Astrocyte (in vitro differentiated cells and primary cell): Measurements from ENCODE around the gene SCAF11. TPM values are rescaled to one million over a fixed set of nuclear protein-coding genes. Genes with fewer than 3 reads are reported as not detected.

Experiments used
- DNase-seq: peaks from one replicate; pipeline ENCODE4 v3.0.0-alpha.2; 2010; ENCODE audit warnings: low read depth
- FAIRE-seq: peaks from 2 replicates; lab custom pipeline; 2011; peaks lifted over from hg19 to GRCh38; lab: Jason Lieb, UNC
- H2AFZ ChIP-seq: 2 replicates; pipeline ENCODE4 v1.6.0; 2012; ENCODE audit warnings: low read depth, low read length, inconsistent platforms
- H3K27ac ChIP-seq: 2 replicates; pipeline ENCODE4 v1.5.1; 2011; ENCODE audit warnings: low read depth, low read length, inconsistent platforms
- H3K27me3 ChIP-seq: 2 replicates; pipeline ENCODE4 v1.6.0; 2011; ENCODE audit warnings: low read length, inconsistent platforms; ENCODE audit not compliant: insufficient read depth
- H3K36me3 ChIP-seq: 2 replicates; pipeline ENCODE4 v1.5.1; 2011; ENCODE audit warnings: low read length, inconsistent platforms; ENCODE audit not compliant: insufficient read depth
- H3K4me1 ChIP-seq: 2 replicates; pipeline ENCODE4 v1.5.1; 2011; ENCODE audit warnings: low read length, inconsistent platforms; ENCODE audit not compliant: insufficient read depth
- H3K4me2 ChIP-seq: 2 replicates; pipeline ENCODE4 v1.6.0; 2012; ENCODE audit warnings: low read length, inconsistent platforms
- H3K4me3 ChIP-seq: 2 replicates; pipeline ENCODE4 v1.5.1; 2011; ENCODE audit warnings: low read depth, mild to moderate bottlenecking, low read length, inconsistent platforms; ENCODE audit not compliant: insufficient read depth
- H3K79me2 ChIP-seq: 2 replicates; pipeline ENCODE4 v1.6.0; 2012; ENCODE audit warnings: mild to moderate bottlenecking, low read length, inconsistent platforms; ENCODE audit not compliant: insufficient read depth
- H3K9ac ChIP-seq: 2 replicates; pipeline ENCODE4 v1.6.0; 2012; ENCODE audit warnings: mild to moderate bottlenecking, low read length, inconsistent platforms
- H3K9me3 ChIP-seq: 2 replicates; pipeline ENCODE4 v1.5.1; 2012; ENCODE audit warnings: low read depth, mild to moderate bottlenecking, low read length, inconsistent platforms; ENCODE audit not compliant: insufficient read depth
- H4K20me1 ChIP-seq: 2 replicates; pipeline ENCODE4 v1.6.0; 2012; ENCODE audit warnings: low read length, inconsistent platforms; ENCODE audit not compliant: insufficient read depth
- H3K27ac Mint-ChIP-seq: one replicate; pipeline ENCODE4 v1.8.0; 2021; ENCODE audit warnings: mild to moderate bottlenecking, mixed read lengths; ENCODE audit not compliant: unreplicated experiment
- H3K27me3 Mint-ChIP-seq: one replicate; pipeline ENCODE4 v1.8.0; 2021; ENCODE audit warnings: low read depth, mixed read lengths; ENCODE audit not compliant: unreplicated experiment
- H3K36me3 Mint-ChIP-seq: one replicate; pipeline ENCODE4 v1.8.0; 2021; ENCODE audit warnings: low read depth, mixed read lengths; ENCODE audit not compliant: unreplicated experiment
- H3K4me1 Mint-ChIP-seq: one replicate; pipeline ENCODE4 v1.8.0; 2021; ENCODE audit warnings: low read depth, mixed read lengths; ENCODE audit not compliant: unreplicated experiment
- H3K4me3 Mint-ChIP-seq: one replicate; pipeline ENCODE4 v1.8.0; 2021; ENCODE audit warnings: mild to moderate bottlenecking, moderate library complexity, mixed read lengths; ENCODE audit not compliant: unreplicated experiment
- H3K9me3 Mint-ChIP-seq: one replicate; pipeline ENCODE4 v1.8.0; 2021; ENCODE audit warnings: mild to moderate bottlenecking, mixed read lengths; ENCODE audit not compliant: unreplicated experiment
- EZH2 ChIP-seq: IDR thresholded peaks from 2 replicates; pipeline ENCODE4 v1.6.1; 2012; ENCODE audit warnings: mild to moderate bottlenecking, low read length, inconsistent platforms; ENCODE audit not compliant: insufficient read depth
- total RNA-seq: library from RNA; stranded (reverse); gene quantifications from 2 replicates; pipeline ENCODE4 v1.2.1, GENCODE V29; 2021
- TF ChIP-seq, protein P1 (sequence below): IDR thresholded peaks from 2 replicates; pipeline ENCODE4 v1.5.1; 2011; ENCODE audit warnings: low read depth, mild to moderate bottlenecking, inconsistent platforms, low read length, moderate library complexity; ENCODE audit not compliant: insufficient read depth

The SCAF11 gene
- total RNA-seq, 1 donor from 2014 or later = 118 TPM

DNA sequence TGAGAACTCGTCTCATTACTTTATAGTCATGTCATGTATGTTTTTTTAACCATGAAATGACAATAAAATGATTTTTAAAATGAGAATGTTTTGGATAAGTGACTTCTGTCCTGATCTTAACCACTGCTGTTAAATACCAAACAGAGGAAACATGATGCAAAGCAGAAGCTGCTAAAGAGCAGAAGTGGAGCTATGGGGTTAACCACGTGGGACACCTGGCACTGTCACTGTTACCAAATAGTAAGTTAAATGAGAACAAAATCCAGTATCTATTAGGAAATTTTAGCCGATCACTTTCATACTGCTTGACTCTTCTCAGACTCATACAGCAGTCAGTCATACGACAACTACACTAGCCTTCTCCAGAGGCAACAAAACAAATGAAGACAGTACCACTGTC lies 82.4 kb downstream of the SCAF11 start:
- no peak overlapping the region for H2AFZ ChIP-seq
- H3K79me2 ChIP-seq = no peaks in the 10 kb centered on the region
- peaks cover 2% of the 10 kb centered on the region for H3K36me3 Mint-ChIP-seq
- H3K4me2 ChIP-seq = no peak overlapping the region
- no peaks in the 10 kb centered on the region for H3K27me3 ChIP-seq
- H3K9me3 Mint-ChIP-seq = no peaks in the 10 kb centered on the region
- H3K9me3 ChIP-seq = no peaks in the 10 kb centered on the region
- no peak overlapping the region for H3K27ac Mint-ChIP-seq
- FAIRE-seq = no peak
- no peaks in the 10 kb centered on the region for H3K4me1 Mint-ChIP-seq
- no peak for DNase-seq
- no peak overlapping the region for H3K4me3 ChIP-seq
- TF ChIP-seq, protein P1, sequence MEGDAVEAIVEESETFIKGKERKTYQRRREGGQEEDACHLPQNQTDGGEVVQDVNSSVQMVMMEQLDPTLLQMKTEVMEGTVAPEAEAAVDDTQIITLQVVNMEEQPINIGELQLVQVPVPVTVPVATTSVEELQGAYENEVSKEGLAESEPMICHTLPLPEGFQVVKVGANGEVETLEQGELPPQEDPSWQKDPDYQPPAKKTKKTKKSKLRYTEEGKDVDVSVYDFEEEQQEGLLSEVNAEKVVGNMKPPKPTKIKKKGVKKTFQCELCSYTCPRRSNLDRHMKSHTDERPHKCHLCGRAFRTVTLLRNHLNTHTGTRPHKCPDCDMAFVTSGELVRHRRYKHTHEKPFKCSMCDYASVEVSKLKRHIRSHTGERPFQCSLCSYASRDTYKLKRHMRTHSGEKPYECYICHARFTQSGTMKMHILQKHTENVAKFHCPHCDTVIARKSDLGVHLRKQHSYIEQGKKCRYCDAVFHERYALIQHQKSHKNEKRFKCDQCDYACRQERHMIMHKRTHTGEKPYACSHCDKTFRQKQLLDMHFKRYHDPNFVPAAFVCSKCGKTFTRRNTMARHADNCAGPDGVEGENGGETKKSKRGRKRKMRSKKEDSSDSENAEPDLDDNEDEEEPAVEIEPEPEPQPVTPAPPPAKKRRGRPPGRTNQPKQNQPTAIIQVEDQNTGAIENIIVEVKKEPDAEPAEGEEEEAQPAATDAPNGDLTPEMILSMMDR = no peak
- TF ChIP-seq EZH2 = no peak
- no peak overlapping the region for H3K27ac ChIP-seq
- peaks cover 9% of the 10 kb centered on the region for H3K36me3 ChIP-seq
- no peak overlapping the region for H3K4me3 Mint-ChIP-seq
- H3K27me3 Mint-ChIP-seq = no peaks in the 10 kb centered on the region
- no peaks in the 10 kb centered on the region for H3K4me1 ChIP-seq
- H3K9ac ChIP-seq = no peak overlapping the region
- H4K20me1 ChIP-seq = no peaks in the 10 kb centered on the region

GRCh38 chr12:45898094-45898493 lies 92.3 kb downstream of the SCAF11 start:
- no peaks in the 10 kb centered on the region for H3K27me3 Mint-ChIP-seq
- peaks cover 7% of the 10 kb centered on the region for H3K36me3 Mint-ChIP-seq
- Histone ChIP-seq H4K20me1 (no peaks in the 10 kb centered on the region), H3K9ac (no peak overlapping the region), H3K9me3 (no peaks in the 10 kb centered on the region), H3K27ac (no peak overlapping the region), H3K4me1 (no peaks in the 10 kb centered on the region), H3K79me2 (no peaks in the 10 kb centered on the region), H3K27me3 (no peaks in the 10 kb centered on the region), H3K4me2 (no peak overlapping the region), H3K4me3 (no peak overlapping the region), H2AFZ (no peak overlapping the region), H3K36me3 (peaks cover 9% of the 10 kb centered on the region)
- no peaks in the 10 kb centered on the region for H3K4me1 Mint-ChIP-seq
- DNase-seq (no peak), FAIRE-seq (no peak)
- no peak overlapping the region for H3K27ac Mint-ChIP-seq
- H3K9me3 Mint-ChIP-seq = no peaks in the 10 kb centered on the region
- no peak overlapping the region for H3K4me3 Mint-ChIP-seq
- TF ChIP-seq, protein P1 = no peak
- no peak for TF ChIP-seq EZH2

DNA sequence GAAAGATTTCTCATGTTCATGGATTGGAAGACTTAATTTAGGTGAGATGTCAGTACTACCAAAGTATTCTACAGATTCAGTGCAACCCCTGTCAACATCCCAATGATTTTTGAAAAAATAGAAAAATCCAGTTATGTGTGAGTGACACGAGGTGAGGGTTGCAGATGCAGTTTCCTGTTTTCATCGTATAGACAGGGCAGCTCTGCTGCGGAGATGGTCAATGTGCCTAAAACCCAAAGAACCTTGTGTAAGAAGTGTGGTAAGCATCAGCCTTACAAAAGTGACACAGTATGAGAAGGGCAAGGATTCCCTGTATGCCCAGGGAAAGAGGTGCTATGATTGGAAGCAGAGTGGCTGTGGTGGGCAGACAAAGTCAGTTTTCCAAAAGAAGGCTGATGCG lies 94.4 kb downstream of the SCAF11 start:
- no peak overlapping the region for H3K4me2 ChIP-seq
- H3K27ac ChIP-seq = no peak overlapping the region
- no peak overlapping the region for H3K4me3 Mint-ChIP-seq
- DNase-seq (no peak), FAIRE-seq (no peak)
- no peaks in the 10 kb centered on the region for H3K4me1 Mint-ChIP-seq
- H3K27me3 ChIP-seq = no peaks in the 10 kb centered on the region
- peaks cover 13% of the 10 kb centered on the region for H3K36me3 ChIP-seq
- no peak overlapping the region for H3K27ac Mint-ChIP-seq
- H3K4me1 ChIP-seq = no peaks in the 10 kb centered on the region
- TF ChIP-seq EZH2 = no peak
- TF ChIP-seq, protein P1 = no peak
- no peaks in the 10 kb centered on the region for H3K9me3 Mint-ChIP-seq
- H4K20me1 ChIP-seq = no peaks in the 10 kb centered on the region
- no peaks in the 10 kb centered on the region for H3K9me3 ChIP-seq
- no peak overlapping the region for H3K9ac ChIP-seq
- H3K27me3 Mint-ChIP-seq = no peaks in the 10 kb centered on the region
- peaks cover 7% of the 10 kb centered on the region for H3K36me3 Mint-ChIP-seq
- no peak overlapping the region for H2AFZ ChIP-seq
- no peaks in the 10 kb centered on the region for H3K79me2 ChIP-seq
- no peak overlapping the region for H3K4me3 ChIP-seq
